Activated T-cell treated with anti-CD3 and anti-CD28 coated beads for 48 hours (primary cell): Measurements from ENCODE around the gene PAX1.
A peak's percentile ranks its signal among the peaks of the same experiment; 100 is the strongest.

Experiments
- DNase-seq: peaks from one replicate; pipeline ENCODE4 v3.0.0-alpha.2; 2020; ENCODE audit warnings: low read depth

Gene PAX1

DNA sequence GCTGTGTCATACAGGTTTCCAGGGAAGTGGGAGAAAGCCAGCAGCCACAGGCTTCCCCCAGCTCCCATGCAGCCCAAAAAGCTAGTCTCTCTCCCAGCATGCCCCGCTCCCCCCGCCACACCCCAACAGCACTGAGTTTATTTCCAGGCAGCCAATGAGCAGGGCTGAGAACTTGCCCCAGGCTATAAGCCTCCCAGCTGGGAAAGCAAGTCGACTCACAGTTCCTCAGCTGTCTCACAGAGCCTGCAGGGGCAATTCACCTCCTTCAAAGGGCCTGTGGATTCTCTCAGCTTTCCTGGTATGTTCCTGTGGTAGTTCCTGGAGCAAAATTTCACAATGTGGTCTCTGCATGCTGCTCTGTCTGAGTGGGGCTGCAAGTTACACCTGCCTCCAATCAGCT is 34.2 kb downstream of the PAX1 start:
- no peak for DNase-seq

DNA sequence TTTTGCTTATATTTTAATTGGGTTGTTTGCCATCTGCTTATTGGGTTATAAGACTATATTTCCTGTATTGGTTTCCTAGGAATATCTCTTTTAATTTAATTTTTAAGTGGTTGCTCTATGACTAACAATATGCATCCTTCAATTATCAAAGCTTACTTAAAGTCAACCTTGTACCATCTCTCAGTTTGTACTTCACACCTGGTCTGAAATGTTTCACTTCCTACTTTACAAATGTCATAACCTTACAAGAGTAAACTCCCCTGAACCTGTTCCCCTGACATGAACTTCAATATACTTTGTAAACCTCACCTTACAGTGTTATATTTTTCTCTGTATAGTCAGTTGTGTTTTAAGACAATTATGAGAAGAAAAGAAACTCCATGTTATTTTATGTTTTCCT is 35.8 kb downstream of the PAX1 start:
- no peak for DNase-seq

- DNase-seq, result no peak
These were observed 57.2 kb downstream of the PAX1 start for GRCh38 chr20:21762646-21763045.

GRCh38 chr20:21767200-21767738 is 61.8 kb downstream of the PAX1 start:
- DNase-seq, result no peak

DNA sequence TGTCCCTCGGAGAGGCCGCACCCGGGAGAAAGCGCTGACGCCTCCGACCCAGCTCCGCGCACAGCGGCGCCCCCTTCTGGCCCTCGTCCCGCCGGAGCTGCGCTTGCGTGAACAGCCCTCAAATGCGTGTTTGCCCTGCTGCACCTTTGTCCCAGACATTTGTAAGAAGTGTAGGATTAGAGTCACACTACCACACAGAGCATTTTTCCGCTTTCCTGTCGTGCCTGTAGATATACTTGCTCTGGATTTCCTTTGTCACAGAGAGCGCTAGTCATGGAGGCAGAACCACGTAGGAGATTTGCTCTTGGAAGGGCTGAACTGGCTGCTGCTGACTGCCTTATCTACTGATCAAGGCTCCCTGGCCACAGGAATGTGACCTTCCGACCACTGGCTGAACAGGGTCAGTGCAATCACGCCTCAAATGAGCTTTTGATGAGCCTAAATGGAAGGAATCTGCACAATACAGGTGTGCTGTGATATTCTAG is 62.3 kb downstream of the PAX1 start:
- DNase-seq, result peak; percentile 2
